ENCODE results near the gene CABLES1.

Gene CABLES1

DNA sequence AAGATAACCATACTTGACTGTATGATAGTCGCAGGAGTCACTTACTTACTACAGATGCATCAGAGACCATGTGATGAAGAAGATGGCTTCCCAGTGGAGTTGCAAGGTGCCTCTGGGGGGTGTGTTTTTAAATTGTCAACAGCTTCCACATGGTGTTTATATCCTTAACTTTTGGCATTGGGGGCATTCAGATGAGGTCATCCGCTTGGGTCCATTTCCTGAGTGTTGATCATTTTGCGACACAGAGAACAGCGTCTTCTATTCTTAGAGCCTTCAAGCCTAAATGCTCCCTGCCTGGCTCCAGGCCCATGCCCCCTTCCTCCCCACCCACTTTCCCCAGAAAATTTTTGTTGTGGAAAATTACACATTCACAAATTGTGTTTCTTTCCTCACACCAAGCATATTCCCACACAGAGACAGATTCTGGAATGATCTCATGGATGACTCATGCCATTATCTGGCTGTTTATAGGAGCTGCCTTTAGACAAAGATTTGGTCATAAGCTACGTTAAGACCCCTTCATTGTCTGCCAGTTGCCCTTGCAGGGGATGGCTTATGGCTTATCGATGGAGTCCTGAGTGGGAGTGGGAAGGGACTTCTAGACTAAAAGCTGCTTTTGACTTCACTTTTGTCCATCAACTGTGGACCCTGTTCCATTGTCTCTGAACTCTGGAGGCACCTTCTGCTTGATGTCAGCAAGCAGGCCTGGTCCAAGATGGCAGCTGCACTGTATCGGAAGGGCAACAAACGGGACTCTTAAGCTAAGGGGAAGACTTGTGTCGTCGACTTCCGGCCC is 91.8 kb downstream of the CABLES1 start:
- FAIRE-seq (no peak), DNase-seq (ENCODE audit: insufficient read length, low spot score) (no peak)
- no peak for TF ChIP-seq CTCF (IDR thresholded peaks at IDR 0.05; ENCODE audit: insufficient read depth, missing control alignments)

- no peak for DNase-seq (ENCODE audit: insufficient read length, low spot score)
- peak; percentile 6 for FAIRE-seq
- TF ChIP-seq CTCF (IDR thresholded peaks at IDR 0.05; ENCODE audit: insufficient read depth, missing control alignments): no peak
Observed at GRCh38 chr18:23227726-23228070, 92.4 kb downstream of the CABLES1 start.

- DNase-seq (ENCODE audit: insufficient read length, low spot score): no peak
- no peak for FAIRE-seq
- no peak for TF ChIP-seq CTCF (IDR thresholded peaks at IDR 0.05; ENCODE audit: insufficient read depth, missing control alignments)
Observed at GRCh38 chr18:23228102-23229061, 93.1 kb downstream of the CABLES1 start.

- DNase-seq (ENCODE audit: insufficient read length, low spot score) (no peak), FAIRE-seq (no peak)
- no peak for TF ChIP-seq CTCF (IDR thresholded peaks at IDR 0.05; ENCODE audit: insufficient read depth, missing control alignments)
Observed at GRCh38 chr18:23229472-23229871, 94.2 kb downstream of the CABLES1 start.

- TF ChIP-seq CTCF (IDR thresholded peaks at IDR 0.05; ENCODE audit: insufficient read depth, missing control alignments): no peak
- DNase-seq (ENCODE audit: insufficient read length, low spot score) (no peak), FAIRE-seq (no peak)
Observed at GRCh38 chr18:23230686-23231085, 95.4 kb downstream of the CABLES1 start.

DNA sequence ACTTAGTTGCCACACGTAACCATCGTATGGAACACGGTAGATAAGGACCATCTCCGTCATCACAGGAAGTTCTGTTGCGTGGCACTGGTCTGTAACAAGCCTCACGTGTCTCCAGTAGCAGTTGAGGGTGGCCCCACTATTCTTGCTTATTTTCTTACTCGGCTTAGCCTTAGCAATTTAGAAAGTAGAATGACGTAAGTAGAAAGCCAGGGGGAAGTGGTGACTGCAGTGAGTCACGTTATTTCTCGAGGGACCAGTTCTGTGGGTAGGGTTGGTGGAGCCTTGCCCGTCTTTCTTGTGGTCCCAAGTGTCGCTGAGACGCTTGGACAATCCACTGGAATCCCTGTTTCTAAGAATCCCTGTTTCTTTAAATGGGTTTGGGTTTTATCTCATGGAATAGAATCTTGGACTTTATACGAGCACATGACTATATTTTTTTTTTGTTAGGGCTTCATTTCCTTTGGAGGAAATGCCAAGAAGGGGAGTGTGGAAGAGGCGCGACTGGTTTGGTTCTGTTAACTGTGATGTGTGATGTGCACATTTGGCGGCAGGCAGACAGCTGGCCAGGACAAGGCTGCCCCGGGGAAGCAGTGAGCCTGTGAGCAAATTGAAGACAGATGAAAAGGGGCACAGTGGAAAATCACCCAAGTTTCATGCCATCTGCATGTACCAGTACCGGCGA is 96.2 kb downstream of the CABLES1 start:
- no peak for FAIRE-seq
- no peak for DNase-seq (ENCODE audit: insufficient read length, low spot score)
- no peak for TF ChIP-seq CTCF (IDR thresholded peaks at IDR 0.05; ENCODE audit: insufficient read depth, missing control alignments)
